NCI-H510A (cell line): Measurements from ENCODE around the gene CFAP410.
"Not testable (repeated sequence)": the region's sequence is repeated elsewhere in the genome, so short reads cannot be mapped to it uniquely, and the experiment has no call there.

Experiments used
- DNase-seq: peaks from one replicate; lab custom pipeline; 2025; lab: John Stamatoyannopoulos, UW

Gene CFAP410

GRCh38 chr21:44350773-44351481, 11.7 kb upstream of the CFAP410 start:
- DNase-seq, result no peak

- no peak for DNase-seq
Observed at GRCh38 chr21:44349847-44350772, 10.9 kb upstream of the CFAP410 start.

GRCh38 chr21:44349416-44349846, 10.2 kb upstream of the CFAP410 start:
- no peak for DNase-seq

GRCh38 chr21:44348861-44349260, 9.7 kb upstream of the CFAP410 start:
- DNase-seq, result no peak

GRCh38 chr21:44347911-44348451, 8.8 kb upstream of the CFAP410 start:
- DNase-seq, result no peak

GRCh38 chr21:44345495-44345894, 6.3 kb upstream of the CFAP410 start:
- no peak for DNase-seq

GRCh38 chr21:44344541-44345183, 5.5 kb upstream of the CFAP410 start:
- no peak for DNase-seq

GRCh38 chr21:44342981-44343380, 3.8 kb upstream of the CFAP410 start:
- DNase-seq, result not testable (repeated sequence)

GRCh38 chr21:44341726-44342458, 2.7 kb upstream of the CFAP410 start:
- DNase-seq, result not testable (repeated sequence)

GRCh38 chr21:44337941-44338895, 972 bp downstream of the CFAP410 start:
- DNase-seq, result peak; percentile 29

GRCh38 chr21:44337449-44337848, 1.7 kb downstream of the CFAP410 start:
- no peak for DNase-seq

GRCh38 chr21:44335266-44336059, 3.7 kb downstream of the CFAP410 start:
- no peak for DNase-seq

- no peak for DNase-seq
Observed at GRCh38 chr21:44334329-44335030, 4.7 kb downstream of the CFAP410 start.

- DNase-seq, result no peak
Observed at GRCh38 chr21:44333509-44334328, 5.5 kb downstream of the CFAP410 start.

- no peak for DNase-seq
Observed at GRCh38 chr21:44332965-44333364, 6.2 kb downstream of the CFAP410 start.

- no peak for DNase-seq
Observed at GRCh38 chr21:44332383-44332782, 6.8 kb downstream of the CFAP410 start.

GRCh38 chr21:44331650-44332307, 7.4 kb downstream of the CFAP410 start:
- DNase-seq, result no peak

- no peak for DNase-seq
Observed at GRCh38 chr21:44331209-44331608, 8.0 kb downstream of the CFAP410 start.
